Measurements from ENCODE around the gene CHCHD4. TPM values are rescaled to one million over a fixed set of nuclear protein-coding genes. Genes with fewer than 3 reads are reported as not detected.

CHCHD4 gene
- polyA plus RNA-seq, 1 experiment = 6.7 TPM

DNA sequence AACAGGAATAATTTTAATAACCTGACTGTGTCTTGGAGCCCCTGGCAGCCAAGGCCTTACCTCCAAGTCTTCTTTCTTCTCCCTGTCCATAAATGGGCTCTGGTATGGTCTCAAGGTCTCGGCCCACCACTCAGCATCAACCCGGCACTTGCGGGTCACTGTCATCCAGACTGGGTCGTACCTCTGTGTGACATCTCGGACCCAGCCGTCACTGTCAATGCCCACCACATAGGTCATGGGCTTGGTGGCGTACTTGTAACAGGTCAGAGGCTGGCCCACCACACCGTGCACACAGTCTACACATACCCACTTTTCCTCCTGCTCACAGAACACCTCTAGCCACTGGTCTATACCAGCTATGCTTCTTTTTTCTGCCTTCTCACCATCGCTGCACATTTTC lies 33.3 kb upstream of the CHCHD4 start:
- H3K36me3 ChIP-seq (ENCODE audit: control insufficient read depth, insufficient read depth, low read length) = peaks cover 40% of the 10 kb centered on the region
- ChIA-PET POLR2A (no interaction called here), CTCF (no interaction called here)
- DNase-seq (ENCODE audit: low read depth) = no peak
- TF ChIP-seq, protein P1, sequence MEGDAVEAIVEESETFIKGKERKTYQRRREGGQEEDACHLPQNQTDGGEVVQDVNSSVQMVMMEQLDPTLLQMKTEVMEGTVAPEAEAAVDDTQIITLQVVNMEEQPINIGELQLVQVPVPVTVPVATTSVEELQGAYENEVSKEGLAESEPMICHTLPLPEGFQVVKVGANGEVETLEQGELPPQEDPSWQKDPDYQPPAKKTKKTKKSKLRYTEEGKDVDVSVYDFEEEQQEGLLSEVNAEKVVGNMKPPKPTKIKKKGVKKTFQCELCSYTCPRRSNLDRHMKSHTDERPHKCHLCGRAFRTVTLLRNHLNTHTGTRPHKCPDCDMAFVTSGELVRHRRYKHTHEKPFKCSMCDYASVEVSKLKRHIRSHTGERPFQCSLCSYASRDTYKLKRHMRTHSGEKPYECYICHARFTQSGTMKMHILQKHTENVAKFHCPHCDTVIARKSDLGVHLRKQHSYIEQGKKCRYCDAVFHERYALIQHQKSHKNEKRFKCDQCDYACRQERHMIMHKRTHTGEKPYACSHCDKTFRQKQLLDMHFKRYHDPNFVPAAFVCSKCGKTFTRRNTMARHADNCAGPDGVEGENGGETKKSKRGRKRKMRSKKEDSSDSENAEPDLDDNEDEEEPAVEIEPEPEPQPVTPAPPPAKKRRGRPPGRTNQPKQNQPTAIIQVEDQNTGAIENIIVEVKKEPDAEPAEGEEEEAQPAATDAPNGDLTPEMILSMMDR (IDR thresholded peaks at IDR 0.05; ENCODE audit: insufficient read depth, low read depth, low read length) = no peak
- H3K4me3 ChIP-seq (ENCODE audit: low read depth, low read length) = no peak overlapping the region
- H3K27me3 ChIP-seq (ENCODE audit: control insufficient read depth, insufficient read depth, low read length) = no peaks in the 10 kb centered on the region

GRCh38 chr3:14156843-14157561 lies 32.3 kb upstream of the CHCHD4 start:
- TF ChIP-seq, protein P1 (IDR thresholded peaks at IDR 0.05; ENCODE audit: insufficient read depth, low read depth, low read length) = no peak
- ChIA-PET CTCF (no interaction called here), POLR2A (no interaction called here)
- no peaks in the 10 kb centered on the region for H3K27me3 ChIP-seq (ENCODE audit: control insufficient read depth, insufficient read depth, low read length)
- DNase-seq (ENCODE audit: low read depth) = no peak
- no peak overlapping the region for H3K4me3 ChIP-seq (ENCODE audit: low read depth, low read length)
- H3K36me3 ChIP-seq (ENCODE audit: control insufficient read depth, insufficient read depth, low read length) = peaks cover 47% of the 10 kb centered on the region

GRCh38 chr3:14156201-14156600 lies 31.5 kb upstream of the CHCHD4 start:
- H3K36me3 ChIP-seq (ENCODE audit: control insufficient read depth, insufficient read depth, low read length) = peaks cover 52% of the 10 kb centered on the region
- DNase-seq (ENCODE audit: low read depth) = no peak
- TF ChIP-seq, protein P1 (IDR thresholded peaks at IDR 0.05; ENCODE audit: insufficient read depth, low read depth, low read length) = no peak
- no peaks in the 10 kb centered on the region for H3K27me3 ChIP-seq (ENCODE audit: control insufficient read depth, insufficient read depth, low read length)
- POLR2A ChIA-PET = no interaction called here
- no peak overlapping the region for H3K4me3 ChIP-seq (ENCODE audit: low read depth, low read length)
- CTCF ChIA-PET = no interaction called here

- ChIA-PET POLR2A (no interaction called here), CTCF (no interaction called here)
- TF ChIP-seq, protein P1 (IDR thresholded peaks at IDR 0.05; ENCODE audit: insufficient read depth, low read depth, low read length) = no peak
- Histone ChIP-seq H3K27me3 (ENCODE audit: control insufficient read depth, insufficient read depth, low read length) (no peaks in the 10 kb centered on the region), H3K36me3 (ENCODE audit: control insufficient read depth, insufficient read depth, low read length) (peaks cover 46% of the 10 kb centered on the region), H3K4me3 (ENCODE audit: low read depth, low read length) (no peak overlapping the region)
- DNase-seq (ENCODE audit: low read depth) = no peak
Measured at GRCh38 chr3:14154895-14155440, 30.3 kb upstream of the CHCHD4 start.

GRCh38 chr3:14154276-14154675 lies 29.6 kb upstream of the CHCHD4 start:
- H3K36me3 ChIP-seq (ENCODE audit: control insufficient read depth, insufficient read depth, low read length) = peaks cover 46% of the 10 kb centered on the region
- DNase-seq (ENCODE audit: low read depth) = no peak
- no peaks in the 10 kb centered on the region for H3K27me3 ChIP-seq (ENCODE audit: control insufficient read depth, insufficient read depth, low read length)
- ChIA-PET POLR2A (no interaction called here), CTCF (no interaction called here)
- TF ChIP-seq, protein P1 (IDR thresholded peaks at IDR 0.05; ENCODE audit: insufficient read depth, low read depth, low read length) = no peak
- no peak overlapping the region for H3K4me3 ChIP-seq (ENCODE audit: low read depth, low read length)
